Measurements from ENCODE around the gene RIN3. TPM values are rescaled to one million over a fixed set of nuclear protein-coding genes. Genes with fewer than 3 reads are reported as not detected.

Gene RIN3
- total and polyA plus RNA-seq, 2 donors (not counting 3 experiments of a cell fraction or from before 2014, with no cell fraction given): 5.1 to 20.8 TPM

DNA sequence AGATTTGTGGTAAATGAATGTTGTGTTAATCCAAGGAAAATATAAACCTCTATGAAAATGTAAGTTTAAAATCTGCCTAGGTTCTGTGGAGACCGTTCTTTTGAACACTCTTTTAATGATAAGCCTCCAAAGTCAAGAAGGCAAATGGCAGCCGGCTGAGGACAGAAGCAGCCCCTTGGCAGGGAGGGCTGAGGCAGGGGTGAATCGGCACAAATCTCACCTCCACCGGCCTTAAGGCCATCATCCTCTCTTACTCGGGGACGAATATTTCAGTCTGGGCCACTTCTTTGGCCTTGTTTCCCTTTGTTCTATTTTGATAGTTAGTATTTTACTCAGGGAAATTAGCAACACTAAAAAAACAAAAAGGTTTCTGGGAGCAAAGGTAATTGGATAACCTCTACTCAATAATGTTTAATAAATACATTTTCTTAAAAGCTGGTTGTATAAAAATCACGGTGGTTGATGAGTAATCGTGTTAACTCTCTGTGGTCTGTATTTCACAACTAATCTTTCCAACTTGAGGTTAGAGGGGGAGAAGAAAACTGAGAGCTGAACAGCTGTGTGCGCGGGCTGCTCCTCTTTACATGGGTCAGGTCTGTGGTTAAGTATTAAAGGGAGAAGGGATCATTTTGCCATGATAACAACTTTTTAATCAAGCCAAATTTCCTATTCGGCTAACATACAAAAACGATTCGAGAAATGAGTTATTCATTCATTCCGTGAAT, 216.2 kb downstream of the RIN3 start:
- Histone ChIP-seq H3K4me3 (replicated peaks in 1 of 3; ENCODE audit: insufficient read depth in 1 of 3, low read depth in 1 of 3, low read length in 3 of 3) (no peak overlapping the region), H3K9me1 (replicated peaks; ENCODE audit: control insufficient read depth, extremely low read depth, insufficient read depth, low read length) (no peaks in the 10 kb centered on the region), H3K4me1 (ENCODE audit: control insufficient read depth, extremely low read depth, insufficient read depth, low read length) (peaks cover 10% of the 10 kb centered on the region), H3K36me3 (ENCODE audit: control insufficient read depth in 2 of 2, extremely low read depth in 1 of 2, insufficient read depth in 2 of 2, low read length in 2 of 2) (peaks cover 0 to 3% of the 10 kb centered on the region in 2 experiments), H3K9ac (replicated peaks; ENCODE audit: extremely low read depth, insufficient read depth, low read length) (no peak overlapping the region), H2AFZ (ENCODE audit: low read depth, low read length) (no peak overlapping the region), H3K79me2 (ENCODE audit: control insufficient read depth, insufficient read depth, low read length) (no peaks in the 10 kb centered on the region), H3K27me3 (ENCODE audit: control insufficient read depth in 2 of 2, insufficient read depth in 2 of 2, low read length in 2 of 2) (no peaks in the 10 kb centered on the region), H3K4me2 (ENCODE audit: insufficient read depth, low read length) (no peak overlapping the region), H4K20me1 (replicated peaks; ENCODE audit: control insufficient read depth, extremely low read depth, insufficient read depth, low read length) (no peaks in the 10 kb centered on the region), H3K27ac (ENCODE audit: insufficient read depth, low read depth, low read length) (no peak overlapping the region), H3K9me3 (replicated peaks; ENCODE audit: control insufficient read depth, insufficient read depth, low read length) (no peaks in the 10 kb centered on the region)
- BruUV-seq (replicated peaks): no TSS peak
- dilution Hi-C loops (cut with MboI; ENCODE audit: extremely low pct_ligation_motif_present, low sequenced_read_pairs) (no loop called here), intact Hi-C loops (cut with micrococcal nuclease) (no loop called here)
- FAIRE-seq (no peak), DNase-seq (ENCODE audit: low read depth, low spot score) (no peak)
- TF ChIP-seq GATA2 (IDR thresholded peaks at IDR 0.05; ENCODE audit: insufficient read depth, insufficient read length, low read depth, low read length): no peak
- TF ChIP-seq POLR2A (IDR thresholded peaks at IDR 0.05; ENCODE audit: low read depth, low read length): no peak
- TF ChIP-seq, protein P1, sequence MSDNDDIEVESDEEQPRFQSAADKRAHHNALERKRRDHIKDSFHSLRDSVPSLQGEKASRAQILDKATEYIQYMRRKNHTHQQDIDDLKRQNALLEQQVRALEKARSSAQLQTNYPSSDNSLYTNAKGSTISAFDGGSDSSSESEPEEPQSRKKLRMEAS (IDR thresholded peaks at IDR 0.05; ENCODE audit: insufficient read depth, insufficient read length): no peak
- TF ChIP-seq, protein P2, sequence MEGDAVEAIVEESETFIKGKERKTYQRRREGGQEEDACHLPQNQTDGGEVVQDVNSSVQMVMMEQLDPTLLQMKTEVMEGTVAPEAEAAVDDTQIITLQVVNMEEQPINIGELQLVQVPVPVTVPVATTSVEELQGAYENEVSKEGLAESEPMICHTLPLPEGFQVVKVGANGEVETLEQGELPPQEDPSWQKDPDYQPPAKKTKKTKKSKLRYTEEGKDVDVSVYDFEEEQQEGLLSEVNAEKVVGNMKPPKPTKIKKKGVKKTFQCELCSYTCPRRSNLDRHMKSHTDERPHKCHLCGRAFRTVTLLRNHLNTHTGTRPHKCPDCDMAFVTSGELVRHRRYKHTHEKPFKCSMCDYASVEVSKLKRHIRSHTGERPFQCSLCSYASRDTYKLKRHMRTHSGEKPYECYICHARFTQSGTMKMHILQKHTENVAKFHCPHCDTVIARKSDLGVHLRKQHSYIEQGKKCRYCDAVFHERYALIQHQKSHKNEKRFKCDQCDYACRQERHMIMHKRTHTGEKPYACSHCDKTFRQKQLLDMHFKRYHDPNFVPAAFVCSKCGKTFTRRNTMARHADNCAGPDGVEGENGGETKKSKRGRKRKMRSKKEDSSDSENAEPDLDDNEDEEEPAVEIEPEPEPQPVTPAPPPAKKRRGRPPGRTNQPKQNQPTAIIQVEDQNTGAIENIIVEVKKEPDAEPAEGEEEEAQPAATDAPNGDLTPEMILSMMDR (IDR thresholded peaks at IDR 0.05; ENCODE audit: extremely low read depth in 1 of 2, insufficient read depth in 1 of 2, low read depth in 1 of 2, low read length in 2 of 2): no peak
- no peak for TF ChIP-seq JUN (IDR thresholded peaks at IDR 0.05; ENCODE audit: borderline replicate concordance, insufficient read depth, insufficient read length, low read depth)
- TF ChIP-seq EZH2 (IDR thresholded peaks at IDR 0.05; ENCODE audit: borderline replicate concordance, low read depth, low read length, severe bottlenecking): no peak
- TF ChIP-seq MYC (IDR thresholded peaks at IDR 0.05; ENCODE audit: low read depth, low read length): no peak
- TF ChIP-seq POLR2AphosphoS5 (IDR thresholded peaks at IDR 0.05; ENCODE audit: insufficient read depth, low read depth, low read length): no peak
- no peak for TF ChIP-seq FOS (IDR thresholded peaks at IDR 0.05; ENCODE audit: borderline replicate concordance, insufficient read depth, low read length)
- ChIA-PET CTCF (no interaction called here), POLR2A (no interaction called here)
